ENCODE data around the gene PCSK6. TPM values are rescaled to one million over a fixed set of nuclear protein-coding genes. Genes with fewer than 3 reads are reported as not detected.
A peak's percentile ranks its signal among the peaks of the same experiment; 100 is the strongest.

Gene PCSK6
- total RNA-seq, 1 donor from 2014 or later = 0.40 TPM

DNA sequence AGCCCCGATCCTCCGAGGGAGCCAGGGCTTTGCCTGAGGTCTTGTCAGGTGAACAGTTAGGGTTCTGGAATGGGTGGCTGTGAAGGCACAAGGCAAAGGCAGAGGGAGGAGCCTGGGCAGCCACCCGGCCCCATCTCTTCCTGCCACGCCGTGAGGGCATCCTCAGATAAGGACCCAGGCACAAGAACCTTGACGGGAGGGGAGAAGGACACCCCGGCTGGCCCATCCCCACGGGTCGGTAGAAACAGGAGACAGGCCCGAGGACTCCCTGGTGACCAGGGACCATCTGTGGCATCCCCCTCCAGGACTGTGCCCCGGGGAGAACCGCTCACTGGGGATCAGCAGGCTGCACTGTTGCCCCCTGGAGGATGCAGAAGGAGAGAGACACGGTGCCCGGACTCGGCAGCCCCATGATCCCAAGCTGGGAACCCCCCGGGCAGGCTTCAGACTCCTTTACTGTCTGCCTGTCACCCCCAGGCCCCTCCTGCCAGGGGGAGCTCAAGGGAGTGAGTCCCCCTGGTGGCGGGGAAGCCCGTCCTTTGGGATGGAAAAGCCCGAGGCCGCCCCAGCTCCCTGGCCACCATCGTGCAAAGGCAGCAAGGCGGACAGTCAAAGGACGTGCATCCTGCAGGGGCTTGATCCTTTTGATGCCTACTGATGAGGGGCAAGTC is 12.3 kb upstream of the PCSK6 start:
- Mint-ChIP-seq H3K9me3 (ENCODE audit: low read depth) (no peaks in the 10 kb centered on the region), H3K4me1 (ENCODE audit: low read depth) (peaks cover 13% of the 10 kb centered on the region), H3K4me3 (ENCODE audit: unreplicated experiment) (no peak overlapping the region), H3K27ac (ENCODE audit: unreplicated experiment) (no peak overlapping the region), H3K36me3 (ENCODE audit: low read depth) (no peaks in the 10 kb centered on the region), H3K27me3 (ENCODE audit: low read depth) (peaks cover 25% of the 10 kb centered on the region)
- DNase-seq (ENCODE audit: low spot score) = no peak
- TF ChIP-seq, protein P1, sequence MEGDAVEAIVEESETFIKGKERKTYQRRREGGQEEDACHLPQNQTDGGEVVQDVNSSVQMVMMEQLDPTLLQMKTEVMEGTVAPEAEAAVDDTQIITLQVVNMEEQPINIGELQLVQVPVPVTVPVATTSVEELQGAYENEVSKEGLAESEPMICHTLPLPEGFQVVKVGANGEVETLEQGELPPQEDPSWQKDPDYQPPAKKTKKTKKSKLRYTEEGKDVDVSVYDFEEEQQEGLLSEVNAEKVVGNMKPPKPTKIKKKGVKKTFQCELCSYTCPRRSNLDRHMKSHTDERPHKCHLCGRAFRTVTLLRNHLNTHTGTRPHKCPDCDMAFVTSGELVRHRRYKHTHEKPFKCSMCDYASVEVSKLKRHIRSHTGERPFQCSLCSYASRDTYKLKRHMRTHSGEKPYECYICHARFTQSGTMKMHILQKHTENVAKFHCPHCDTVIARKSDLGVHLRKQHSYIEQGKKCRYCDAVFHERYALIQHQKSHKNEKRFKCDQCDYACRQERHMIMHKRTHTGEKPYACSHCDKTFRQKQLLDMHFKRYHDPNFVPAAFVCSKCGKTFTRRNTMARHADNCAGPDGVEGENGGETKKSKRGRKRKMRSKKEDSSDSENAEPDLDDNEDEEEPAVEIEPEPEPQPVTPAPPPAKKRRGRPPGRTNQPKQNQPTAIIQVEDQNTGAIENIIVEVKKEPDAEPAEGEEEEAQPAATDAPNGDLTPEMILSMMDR (IDR thresholded peaks at IDR 0.05) = peak; percentile 78

DNA sequence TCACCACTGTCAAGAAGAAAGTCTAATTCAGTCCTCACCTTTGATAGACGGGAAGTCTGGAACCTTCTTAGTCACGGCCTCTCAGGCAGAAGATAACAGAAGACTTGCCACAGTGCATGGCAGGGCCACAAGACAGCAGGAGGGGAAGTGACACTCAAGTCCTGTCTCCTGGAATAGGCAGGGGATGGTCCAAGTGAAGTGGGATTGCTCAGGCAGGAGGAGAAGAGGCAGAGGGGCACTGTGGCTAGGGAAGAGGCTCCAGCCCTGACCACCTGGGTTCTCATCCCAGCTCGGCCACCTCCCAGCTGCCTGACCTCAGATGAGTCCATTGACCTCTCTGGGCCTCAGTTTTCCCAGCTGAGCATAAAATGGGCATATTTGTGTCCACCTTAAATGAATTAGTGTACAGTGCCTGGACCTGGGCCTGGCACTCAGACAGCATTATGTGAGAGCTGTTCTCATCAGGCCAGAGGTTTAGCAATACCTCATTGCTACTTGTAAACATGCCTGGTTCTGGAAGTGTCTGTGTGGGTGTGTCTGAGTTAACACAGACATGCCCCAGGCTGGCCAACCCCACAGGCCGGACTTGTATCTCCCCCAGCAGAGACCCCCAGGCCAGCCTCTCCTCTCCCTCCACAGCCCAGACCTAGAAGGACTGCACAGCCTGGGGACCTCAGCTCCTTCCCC is 11.5 kb upstream of the PCSK6 start:
- H3K4me1 Mint-ChIP-seq (ENCODE audit: low read depth) = peaks cover 13% of the 10 kb centered on the region
- TF ChIP-seq, protein P1 (IDR thresholded peaks at IDR 0.05) = no peak
- peaks cover 33% of the 10 kb centered on the region for H3K27me3 Mint-ChIP-seq (ENCODE audit: low read depth)
- no peaks in the 10 kb centered on the region for H3K36me3 Mint-ChIP-seq (ENCODE audit: low read depth)
- no peak for DNase-seq (ENCODE audit: low spot score)
- H3K9me3 Mint-ChIP-seq (ENCODE audit: low read depth) = no peaks in the 10 kb centered on the region
- no peak overlapping the region for H3K4me3 Mint-ChIP-seq (ENCODE audit: unreplicated experiment)
- H3K27ac Mint-ChIP-seq (ENCODE audit: unreplicated experiment) = no peak overlapping the region

DNA sequence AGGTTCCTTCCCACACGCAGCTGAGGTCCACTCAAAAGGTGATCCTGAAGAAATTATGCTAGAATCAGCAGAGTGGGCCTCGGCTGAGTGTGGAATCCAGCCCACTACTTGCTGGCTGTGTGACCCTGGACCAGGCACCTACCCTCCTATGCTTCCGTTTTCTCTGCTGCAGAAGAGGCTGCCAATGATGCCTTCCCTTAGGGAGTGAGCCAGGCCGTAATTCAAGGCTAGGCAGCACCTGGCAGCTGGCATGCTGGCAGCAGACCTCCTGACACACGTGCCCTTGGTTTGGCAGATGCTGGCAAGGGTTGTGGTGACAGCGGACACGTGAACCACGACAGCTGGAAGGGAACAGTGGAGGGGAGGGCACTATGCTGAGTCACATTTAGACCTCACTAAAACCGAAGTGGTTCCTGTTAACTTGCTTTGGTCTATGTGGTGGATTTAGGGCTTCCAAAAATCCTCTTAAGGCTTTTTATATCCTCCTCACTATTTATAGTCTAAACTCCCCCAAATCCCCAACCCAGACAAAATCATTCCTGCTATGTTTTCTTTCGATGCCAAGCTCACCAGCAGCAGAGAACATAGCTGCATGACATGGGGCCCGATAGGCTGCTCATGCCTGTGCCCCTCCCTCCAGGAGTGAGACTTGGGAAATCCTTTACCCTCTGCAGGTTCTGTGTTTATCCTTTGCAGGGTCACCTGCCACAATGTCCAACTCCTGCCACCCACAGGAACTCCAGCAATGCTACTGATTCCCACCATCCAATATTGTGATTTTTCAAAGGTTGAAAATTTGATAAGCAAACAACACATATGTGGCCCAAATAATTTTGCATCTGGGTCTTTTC is 10.6 kb upstream of the PCSK6 start:
- Mint-ChIP-seq H3K9me3 (ENCODE audit: low read depth) (no peaks in the 10 kb centered on the region), H3K27me3 (ENCODE audit: low read depth) (peaks cover 41% of the 10 kb centered on the region), H3K4me1 (ENCODE audit: low read depth) (peaks cover 13% of the 10 kb centered on the region), H3K36me3 (ENCODE audit: low read depth) (no peaks in the 10 kb centered on the region), H3K27ac (ENCODE audit: unreplicated experiment) (no peak overlapping the region), H3K4me3 (ENCODE audit: unreplicated experiment) (no peak overlapping the region)
- no peak for DNase-seq (ENCODE audit: low spot score)
- TF ChIP-seq, protein P1 (IDR thresholded peaks at IDR 0.05) = no peak

DNA sequence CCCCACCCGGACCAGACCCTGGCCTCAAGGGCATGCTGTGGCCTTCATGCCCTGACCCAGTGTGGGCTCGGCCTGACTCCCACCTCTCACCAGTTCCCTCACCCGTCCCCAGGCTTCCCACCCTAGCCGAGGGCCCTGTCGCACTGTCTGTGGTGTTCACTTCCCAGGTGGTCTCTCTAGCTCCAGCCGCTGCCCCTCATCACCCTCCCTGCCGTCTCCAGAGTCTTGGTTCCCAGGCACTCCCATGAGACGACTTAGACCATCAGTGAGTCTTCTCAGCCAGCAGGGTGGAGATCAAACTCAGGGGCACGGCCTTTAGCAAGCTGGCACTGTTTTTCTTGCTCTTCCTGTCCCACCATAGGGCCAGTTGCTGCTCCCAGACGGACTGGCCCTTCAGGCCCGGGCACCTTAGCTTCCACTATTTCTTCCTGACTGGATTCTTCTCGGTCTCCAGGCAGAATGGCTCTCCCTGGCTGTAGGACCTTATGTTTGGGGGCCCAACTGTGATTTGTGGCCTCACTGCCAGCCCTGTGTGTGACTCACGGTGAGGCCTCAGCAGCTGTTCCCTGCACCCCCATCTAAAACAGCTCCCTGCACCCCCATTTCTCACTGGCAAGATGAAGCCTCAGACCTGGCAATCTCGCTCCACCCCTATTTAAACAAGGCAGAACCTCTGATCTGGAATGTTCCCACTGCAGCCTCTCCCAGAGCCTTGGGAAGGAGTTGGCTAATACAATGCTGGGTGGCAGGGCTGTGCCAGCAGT is 9.4 kb upstream of the PCSK6 start:
- Mint-ChIP-seq H3K27me3 (ENCODE audit: low read depth) (peaks cover 44% of the 10 kb centered on the region), H3K4me1 (ENCODE audit: low read depth) (peaks cover 13% of the 10 kb centered on the region), H3K4me3 (ENCODE audit: unreplicated experiment) (no peak overlapping the region), H3K27ac (ENCODE audit: unreplicated experiment) (no peak overlapping the region), H3K36me3 (ENCODE audit: low read depth) (no peaks in the 10 kb centered on the region), H3K9me3 (ENCODE audit: low read depth) (no peaks in the 10 kb centered on the region)
- TF ChIP-seq, protein P1 (IDR thresholded peaks at IDR 0.05) = no peak
- no peak for DNase-seq (ENCODE audit: low spot score)
